ENCODE data around the gene PNLIPRP2.

Gene PNLIPRP2

DNA sequence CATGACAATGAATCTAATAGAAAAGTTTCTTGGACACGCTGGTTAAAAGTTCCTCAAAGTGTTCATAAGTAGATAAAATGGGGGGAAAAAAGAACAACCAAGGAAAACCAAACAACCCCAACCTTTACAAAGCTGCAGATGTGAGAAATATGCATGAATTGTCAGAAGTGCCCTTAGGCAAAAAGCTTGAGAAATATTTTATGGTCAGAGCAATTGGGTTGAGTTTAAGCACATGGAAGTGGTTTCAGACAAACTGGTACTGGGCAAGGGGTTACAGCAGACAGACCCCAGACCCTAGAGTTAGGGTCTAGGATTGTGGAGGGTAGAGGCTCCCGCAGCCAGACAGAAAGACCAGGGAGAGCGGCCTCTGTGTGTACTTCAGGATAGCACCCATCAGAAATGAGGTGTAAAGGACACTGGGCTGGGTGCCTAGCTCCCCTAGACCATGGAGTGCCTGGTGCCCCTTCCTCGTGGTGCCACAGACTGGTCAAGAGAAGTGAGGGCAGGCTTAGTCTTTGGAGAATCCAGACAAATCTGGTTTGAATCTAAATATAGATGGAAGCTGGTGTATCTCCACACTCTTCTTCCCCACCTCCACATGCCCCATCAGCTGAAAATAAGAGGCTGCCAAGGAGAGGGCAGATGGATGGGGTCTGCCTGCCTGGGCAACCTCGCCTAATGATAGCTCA, 37.3 kb downstream of the PNLIPRP2 start:
- no peak for DNase-seq

DNA sequence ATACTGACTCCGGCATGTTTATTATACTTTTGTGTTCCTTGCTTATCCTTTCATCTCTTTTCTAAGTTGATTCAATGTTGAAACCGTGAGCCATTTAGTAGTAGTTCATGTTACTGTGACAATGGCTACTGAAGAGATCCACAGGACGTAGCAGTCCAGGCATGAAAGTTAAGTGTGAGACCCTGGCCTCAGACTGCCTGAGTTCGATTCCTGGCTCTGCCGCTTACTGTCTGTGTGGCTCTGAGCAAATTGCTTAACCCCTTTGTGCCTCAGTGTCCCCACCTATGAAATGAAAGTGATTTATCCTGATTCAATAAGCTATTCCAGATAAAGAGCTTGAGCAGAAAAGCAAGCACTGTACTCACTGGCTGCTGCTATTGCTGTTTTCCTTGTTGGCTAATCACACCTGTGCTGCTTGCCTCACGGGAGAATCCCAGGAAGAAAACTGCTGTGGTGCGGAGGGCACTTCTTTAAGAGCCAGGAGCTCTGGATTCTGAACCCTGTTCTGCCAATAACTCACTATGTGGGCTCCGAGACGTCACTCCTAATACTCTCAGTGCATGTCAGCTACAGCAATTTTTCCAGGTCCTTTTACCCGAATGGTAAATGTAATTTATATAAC, 38.4 kb downstream of the PNLIPRP2 start:
- no peak for DNase-seq

DNA sequence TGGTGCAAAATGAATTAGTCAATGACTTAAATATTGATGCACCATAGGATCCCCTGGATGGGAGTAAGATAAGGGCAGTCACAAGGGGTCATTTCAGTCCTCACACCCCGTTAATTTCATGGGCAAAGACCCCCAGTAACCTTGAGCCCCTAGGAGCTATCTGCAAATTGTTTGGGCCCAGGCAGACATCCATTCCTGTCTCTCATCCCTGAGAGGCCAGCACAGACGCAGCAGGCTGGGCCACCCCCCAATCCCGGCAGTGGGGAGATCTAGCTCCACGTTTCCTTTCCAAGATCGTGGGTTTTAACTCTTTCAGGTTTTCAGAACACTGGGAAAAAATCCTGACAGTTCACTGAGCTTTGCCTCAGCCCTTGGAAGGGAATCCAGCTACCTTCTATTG, 40.1 kb downstream of the PNLIPRP2 start:
- no peak for DNase-seq

DNA sequence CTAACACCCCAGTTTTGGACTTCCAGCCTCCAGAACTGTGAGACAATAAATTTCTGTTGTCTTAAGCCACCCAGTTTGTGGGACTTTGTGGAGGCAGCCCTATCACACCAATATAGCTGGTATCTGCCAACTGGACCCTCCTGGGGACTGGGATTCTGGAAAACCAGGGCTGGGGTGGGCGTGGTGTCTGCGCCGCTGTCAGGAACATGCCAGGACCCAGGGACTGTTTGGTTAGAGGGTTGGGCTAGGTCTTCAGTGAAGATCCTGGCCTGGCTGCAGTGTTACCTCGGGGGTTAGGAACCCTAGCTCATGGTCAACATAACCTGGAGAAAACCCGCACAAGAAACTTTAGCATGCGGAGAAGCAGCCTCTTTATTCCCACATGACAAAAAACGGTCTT, 42.6 kb downstream of the PNLIPRP2 start:
- DNase-seq = no peak

DNA sequence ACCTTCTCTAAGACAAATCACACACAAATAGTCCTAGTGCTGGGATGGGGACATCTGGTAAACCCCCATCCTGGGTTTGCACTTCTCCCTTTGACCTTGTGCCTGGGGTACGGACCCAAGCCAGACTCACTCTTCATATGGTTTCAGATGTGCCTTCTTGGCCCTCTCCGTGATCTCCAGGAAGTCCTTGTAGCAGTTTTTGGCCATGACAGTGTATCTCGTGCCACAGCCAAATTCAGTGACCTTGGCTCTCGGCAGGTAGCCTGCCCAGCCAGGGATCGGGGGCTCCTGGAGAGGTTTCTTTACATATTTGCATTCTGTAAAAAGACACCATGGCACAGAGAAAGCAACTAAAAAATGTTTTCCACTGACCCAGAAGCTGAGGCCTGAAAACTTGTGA, 43.9 kb downstream of the PNLIPRP2 start:
- DNase-seq = no peak

DNA sequence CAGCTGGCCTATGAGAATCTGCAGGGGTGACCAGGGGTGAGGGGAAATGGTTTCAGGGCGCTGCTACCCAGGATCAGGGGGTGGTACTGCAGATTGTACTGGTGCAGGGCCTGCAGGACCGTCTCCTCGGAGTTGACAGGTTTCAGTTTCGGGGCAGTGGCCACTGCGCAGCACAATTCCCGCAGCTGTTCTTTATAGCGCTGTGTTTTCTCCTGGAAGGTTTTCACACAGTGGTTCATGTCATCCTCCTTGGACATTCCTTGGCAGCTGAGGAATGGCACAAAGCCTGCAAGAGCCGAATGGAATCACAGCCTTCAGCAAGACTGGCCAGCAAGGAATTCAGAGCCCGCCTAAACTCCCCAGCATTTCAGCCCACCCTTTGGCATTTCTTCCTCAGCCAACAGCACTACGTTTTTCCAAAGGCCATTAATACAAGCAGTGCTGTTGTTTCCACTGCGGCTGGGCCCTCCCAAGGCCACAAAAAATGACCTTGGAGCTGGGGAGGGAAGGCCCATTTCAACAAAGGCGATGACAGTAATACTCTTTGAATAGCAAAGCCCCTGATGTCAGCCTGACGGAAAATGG, 44.9 kb downstream of the PNLIPRP2 start:
- DNase-seq = no peak

DNA sequence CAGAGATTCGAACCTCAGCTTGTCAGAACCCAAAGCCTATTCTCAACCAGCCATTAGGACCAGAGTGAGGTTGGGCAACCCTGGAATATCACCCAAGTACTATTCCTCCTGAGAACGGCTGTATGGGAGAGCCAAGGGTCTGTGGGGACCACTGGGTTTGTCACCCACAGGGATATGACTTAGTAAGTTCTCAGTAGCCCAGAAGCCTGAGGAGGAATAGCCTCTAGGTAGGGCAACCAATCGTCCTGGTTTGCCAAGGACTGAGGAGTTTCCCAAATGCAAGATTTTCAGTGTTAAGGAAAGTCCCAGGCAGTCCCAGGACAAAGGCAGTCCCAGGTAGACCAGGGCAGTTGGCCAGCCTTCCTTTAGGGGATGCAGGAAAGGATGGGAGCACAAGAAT, 46.7 kb downstream of the PNLIPRP2 start:
- no peak for DNase-seq

DNA sequence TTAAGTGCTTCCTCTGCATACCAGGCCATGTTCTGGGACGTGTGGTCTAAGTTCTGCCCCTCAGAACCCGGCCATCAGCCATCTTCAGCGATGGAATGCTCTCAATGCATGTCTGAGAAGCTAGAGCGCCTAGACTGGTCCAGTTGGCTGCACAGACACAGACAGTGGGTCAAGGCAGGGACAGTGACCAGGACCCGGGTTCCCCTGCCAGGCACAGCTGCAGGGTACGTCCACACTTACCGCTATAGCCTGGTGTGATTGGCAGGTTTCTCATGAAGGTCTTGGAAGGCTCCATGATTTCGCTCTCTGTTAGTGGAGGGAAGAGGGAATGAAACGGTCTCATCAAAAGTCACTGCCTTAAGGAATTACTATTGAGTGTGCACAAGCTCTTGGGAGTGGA, 47.3 kb downstream of the PNLIPRP2 start:
- no peak for DNase-seq

DNA sequence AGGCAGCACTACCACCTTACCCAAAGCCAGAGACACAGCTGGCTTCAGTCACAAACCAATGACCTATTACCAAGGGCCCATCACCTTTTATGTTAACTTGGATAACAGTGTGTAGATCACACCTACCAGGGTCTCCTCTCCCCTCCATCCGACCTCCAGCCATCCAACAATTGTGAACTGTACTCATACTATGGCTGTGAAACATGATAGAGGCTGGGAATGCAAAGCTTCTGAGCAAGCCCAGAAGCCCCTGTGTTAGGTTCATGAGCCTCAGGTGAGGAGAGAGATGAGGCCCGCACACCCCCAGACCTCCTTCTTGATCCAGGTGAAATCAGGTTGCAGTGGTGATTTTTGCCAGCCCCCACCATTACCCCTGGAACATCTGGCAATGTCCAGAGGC, 47.7 kb downstream of the PNLIPRP2 start:
- no peak for DNase-seq

DNA sequence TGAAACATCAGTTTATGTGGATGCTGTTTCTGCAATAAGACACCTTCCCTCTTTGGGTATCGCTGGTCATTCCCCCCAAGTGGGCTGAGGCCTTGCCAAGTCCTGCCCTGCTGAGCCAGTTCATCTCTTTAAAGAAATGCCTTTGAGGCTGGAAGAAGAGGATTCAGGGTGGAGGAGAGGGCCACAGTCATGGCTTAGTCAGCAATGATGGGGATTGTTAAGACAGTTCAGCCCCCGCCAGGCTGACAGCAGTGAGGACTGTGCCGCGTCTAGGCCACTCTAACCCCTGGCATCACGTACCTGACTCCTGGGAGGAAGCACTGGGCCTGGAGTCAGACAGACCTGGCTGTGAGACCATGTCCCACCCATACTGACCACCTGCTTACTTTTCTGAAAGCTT, 48.3 kb downstream of the PNLIPRP2 start:
- no peak for DNase-seq

DNA sequence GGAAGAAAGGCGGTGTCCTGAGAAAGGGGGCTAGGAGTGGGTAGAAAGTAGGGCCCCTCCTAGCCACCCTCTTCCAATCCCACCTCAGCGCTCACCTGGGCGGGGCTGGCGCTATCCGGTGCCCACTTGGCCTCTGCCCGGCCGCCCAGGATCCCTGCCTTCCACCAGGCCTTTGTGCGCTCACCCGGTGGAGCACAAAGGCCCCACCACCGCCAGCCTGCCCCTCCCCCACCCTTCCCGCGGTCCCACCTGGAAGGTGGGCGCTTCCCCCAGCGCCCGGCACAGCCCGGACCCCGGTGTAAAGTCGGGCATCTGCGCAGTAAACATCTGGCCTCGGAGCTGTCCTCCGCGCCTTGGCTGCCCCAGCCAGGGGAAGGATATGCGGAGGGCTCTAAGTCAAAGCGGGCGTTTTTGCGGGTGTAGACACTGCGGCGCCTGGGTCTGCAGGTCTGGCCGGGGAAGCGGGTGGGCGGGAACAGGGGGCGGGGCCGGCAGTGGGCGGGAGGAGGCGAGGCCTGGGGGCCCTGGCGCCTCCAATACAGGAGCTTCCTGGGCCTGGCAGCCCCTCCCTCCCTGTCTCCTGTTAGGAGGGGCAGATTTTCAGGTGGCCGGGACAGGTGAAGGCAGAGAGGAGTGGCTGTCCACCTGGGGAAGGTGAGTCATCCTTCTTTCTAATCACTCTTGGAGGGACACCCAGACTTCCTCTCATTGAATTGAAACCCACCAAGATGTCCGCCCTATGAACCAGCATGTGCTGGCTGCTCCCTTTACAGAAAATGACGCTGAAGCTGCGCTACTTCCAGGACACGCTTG, 49.3 kb downstream of the PNLIPRP2 start:
- DNase-seq = no peak

DNA sequence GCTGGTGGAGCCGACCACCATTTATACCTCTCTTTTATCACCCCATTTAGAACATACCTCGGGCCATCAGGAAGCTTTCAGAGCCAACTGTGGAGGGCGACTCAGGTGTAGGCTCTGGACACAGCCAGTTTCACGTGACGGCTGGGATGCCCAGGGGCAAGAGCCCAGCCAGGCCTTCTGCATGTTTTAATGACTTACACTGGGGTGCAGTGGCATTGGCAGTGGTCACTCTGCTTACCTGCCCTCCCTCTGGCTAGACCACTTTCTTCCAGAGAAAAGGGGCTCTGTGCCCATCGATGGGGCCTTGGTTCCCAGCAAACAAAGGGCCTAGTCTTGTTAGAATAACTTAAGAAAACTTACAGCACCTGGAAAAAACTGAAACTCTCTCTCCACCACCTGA, 50.0 kb downstream of the PNLIPRP2 start:
- no peak for DNase-seq

DNA sequence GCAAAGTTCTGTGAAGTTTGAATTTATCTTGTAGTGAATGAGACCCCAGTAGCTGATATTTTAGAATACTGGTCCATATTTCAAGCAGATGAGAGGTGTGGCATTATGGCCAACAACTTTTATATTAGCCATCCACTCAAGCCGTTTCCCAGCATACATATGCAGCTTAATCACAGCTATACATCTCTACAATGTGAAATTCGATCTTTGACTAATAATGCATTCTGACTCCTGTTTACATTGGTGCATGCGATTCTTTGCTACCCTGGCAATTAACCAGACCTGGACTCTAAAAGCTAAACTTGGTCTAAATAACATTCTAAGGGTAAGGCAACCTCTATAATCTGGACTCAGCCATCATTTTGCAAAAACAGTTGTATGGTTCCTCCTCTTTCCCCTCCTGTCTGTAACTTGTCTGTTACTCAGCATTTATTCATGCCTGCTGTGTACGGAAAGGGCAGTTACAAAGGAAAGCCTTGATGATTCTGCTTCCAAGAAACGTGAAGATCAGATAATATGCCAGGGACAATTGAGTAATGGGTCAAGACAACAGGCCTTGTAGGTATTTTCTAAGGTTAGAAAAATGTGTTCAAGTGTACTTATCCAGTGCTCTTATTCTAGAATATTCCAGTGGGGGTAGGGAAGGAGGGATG, 50.6 kb downstream of the PNLIPRP2 start:
- no peak for DNase-seq

DNA sequence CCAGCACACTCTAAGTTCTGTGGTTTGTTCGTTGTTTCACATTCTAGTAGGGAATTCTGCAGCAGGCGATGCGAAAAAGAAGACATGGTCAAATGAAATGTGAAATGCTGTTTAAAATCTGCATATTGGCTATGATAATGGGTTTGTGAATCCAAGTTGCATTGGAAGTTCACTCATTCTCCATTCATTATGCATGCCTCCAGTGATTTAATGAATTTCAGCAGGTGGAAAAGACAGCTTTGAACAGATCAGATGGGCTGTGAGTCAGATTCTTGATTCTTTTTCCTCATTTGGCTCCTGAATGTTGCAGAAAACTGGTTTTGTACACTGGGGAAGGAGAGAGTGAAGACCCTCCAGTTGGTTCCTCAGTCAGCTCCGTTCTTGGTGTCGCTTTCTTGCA, 52.1 kb downstream of the PNLIPRP2 start:
- DNase-seq = no peak

DNA sequence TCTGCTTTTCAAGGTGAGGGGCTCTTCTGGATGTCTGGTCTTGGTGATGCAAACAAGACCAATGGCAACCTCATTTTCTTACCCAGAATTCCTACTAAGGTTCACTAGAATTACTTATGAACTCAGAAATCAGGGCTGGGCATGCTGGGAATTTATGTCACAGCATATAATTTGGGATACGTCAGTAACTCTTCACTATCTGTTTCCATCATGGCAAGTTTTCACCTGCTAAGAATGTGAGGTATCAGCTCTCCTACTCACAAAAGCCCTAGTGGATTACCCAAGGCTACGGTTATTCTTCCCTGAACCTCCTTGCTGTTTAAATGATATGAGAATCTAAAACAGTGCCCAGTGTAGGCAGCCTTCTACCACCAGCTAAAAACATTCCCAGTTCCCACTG, 53.1 kb downstream of the PNLIPRP2 start:
- no peak for DNase-seq

DNA sequence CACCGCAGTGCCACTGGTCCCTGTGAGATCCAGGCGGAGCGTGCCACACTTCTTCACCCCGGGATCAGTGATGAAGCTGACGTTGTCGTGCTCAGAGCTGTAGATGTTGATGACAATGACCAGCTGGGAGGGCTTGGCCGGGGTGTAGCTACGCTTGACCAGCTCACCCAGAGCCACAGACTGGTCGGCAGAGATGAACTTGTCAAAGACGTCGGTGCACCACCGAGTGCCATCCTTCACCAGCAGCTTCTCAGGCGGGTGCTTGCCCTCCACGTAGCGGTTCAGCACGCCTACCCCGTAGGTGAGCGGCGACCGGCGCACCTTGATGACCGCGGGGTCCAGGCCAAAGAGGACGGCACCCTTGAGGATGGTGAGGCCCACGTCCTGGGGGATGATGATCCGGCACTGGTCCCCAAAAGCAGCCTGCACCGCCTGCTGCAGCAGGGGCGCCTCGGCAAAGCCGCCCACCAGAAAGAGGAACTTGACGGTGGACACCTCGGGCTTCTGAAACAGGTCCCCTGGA, 54.2 kb downstream of the PNLIPRP2 start:
- no peak for DNase-seq

DNA sequence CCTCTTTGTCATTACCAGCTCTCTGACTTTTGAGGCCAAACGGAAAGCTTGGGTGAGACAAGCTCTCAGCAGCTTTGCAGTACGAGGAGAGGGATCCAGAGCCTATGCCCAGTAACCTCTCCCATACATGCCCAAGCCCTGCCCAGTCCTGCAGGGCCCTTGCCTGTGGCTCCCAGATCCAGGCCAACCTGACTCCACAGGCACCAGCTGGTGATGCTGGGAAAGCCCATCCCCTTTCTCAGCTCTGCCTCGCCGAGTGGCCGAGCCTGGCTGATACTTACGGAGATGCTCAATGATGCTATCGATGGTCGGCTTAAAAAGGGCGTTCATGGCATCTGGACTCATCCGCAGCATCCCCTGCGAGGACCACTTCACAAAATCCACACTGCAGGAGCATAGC, 55.4 kb downstream of the PNLIPRP2 start:
- no peak for DNase-seq

DNA sequence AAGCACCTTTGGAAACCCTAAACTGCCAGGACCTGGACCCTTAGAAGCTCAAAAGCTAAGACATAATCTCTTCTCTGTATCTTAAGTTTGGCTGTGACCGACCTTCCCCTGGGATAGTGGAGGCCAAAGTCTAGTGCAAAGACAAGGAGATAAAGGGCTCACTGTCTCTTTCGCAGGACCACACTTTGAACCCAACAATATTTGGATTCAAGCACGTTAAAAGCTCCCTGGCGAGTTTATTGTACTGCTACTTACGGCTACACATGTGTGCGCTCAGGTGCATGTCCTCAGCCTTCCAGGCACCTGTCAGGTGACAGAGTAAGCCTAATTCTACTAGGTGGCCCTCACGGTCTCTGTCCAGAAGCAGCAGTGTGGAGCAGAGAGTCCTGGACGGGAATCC, 55.9 kb downstream of the PNLIPRP2 start:
- no peak for DNase-seq

DNA sequence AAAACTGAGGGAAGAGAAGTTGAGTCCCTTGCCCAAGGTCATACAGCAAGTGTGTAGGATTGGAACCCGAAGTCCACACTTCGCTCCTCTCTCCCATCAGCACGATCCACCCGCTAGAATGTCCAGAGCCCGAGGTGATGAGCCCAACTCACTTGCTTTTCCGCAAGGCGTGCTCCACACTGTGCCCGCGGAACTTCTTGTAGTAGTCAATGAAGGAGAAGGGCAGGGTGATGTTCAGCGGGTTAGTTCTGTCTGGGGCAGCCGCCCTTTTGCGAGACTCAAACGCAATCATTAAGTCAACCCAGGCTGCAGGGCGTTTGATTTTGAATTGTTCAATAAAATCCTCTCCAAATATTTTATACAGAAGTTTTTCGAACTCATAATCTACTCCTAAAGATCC, 58.6 kb downstream of the PNLIPRP2 start:
- no peak for DNase-seq

DNA sequence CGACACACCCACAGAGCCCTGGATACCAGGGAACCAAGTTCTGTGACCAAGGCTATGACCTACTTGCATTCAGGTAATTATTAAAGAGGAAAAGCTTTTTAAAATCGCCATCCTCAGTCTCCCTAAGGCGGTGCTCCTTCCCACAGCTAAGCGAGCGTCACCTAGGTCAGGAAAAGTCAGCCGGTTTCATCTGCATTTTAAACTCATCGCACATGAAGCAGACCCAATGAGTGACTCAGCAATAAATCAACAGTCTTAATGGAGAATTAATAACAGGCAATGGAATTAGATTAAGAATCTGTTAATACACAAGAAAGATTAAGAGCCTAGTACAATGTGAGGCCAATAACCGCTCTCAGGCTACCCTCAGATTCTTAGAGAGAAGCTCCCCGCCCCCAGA, 62.4 kb downstream of the PNLIPRP2 start:
- no peak for DNase-seq

DNA sequence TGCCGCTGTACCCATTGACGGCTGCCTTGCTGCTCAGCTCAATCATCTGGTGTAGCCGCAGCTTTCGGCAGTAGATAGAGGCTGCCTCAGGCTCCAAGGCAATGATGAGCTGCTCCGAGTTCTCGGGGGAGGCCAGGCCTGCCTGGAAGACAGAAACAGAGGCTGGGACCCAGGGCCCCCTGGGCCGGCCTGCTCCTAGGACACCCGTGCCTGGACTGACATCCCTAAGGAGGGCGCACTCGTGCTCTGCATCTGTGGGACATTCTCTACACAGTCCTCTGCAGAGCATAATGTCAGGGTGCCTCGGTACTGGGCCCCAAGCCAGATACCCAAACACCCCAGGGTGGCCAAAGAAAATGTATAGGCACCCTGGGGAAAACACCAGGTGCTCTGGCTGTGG, 63.1 kb downstream of the PNLIPRP2 start:
- no peak for DNase-seq

DNA sequence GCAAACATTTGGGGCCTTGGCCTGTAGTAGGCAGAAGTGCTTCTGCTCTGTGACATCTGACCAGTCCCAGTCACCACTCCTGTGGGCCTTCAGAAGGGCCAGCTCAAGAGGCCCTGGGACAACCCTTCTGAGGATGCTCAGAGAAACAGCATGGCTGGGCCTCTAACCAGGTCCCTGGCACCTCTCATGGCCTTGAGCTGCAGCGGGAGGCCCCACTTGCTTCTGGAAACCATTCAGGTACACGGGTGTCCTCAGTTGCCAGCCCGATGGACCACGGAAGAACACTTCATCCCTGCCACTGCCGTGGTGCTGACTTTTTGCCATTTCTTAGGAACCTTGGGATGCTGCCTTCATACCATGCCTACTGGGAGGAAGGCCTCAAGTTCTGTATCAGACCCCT, 64.0 kb downstream of the PNLIPRP2 start:
- DNase-seq = no peak

DNA sequence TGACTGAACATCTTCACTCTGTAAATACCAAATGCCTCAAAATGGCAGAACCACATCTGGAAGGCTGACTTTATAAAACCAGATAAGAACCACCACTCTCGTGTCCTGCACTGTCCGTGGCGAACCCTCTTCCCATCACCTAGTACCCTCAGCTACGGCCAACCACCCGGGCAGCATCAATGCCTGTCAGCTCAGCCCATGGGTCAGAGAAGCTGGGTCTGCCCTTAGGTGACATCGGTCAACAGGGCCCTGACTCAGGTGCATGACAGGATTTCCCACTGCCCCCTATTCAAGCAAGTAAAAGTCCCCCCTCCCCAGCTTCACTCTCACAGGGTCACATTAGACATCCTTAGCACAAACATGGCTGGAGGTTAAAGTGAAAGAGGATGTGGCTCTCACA, 65.1 kb downstream of the PNLIPRP2 start:
- DNase-seq = no peak
